GM12878 (cell line): ENCODE measurements around the gene PRRT3. TPM values are rescaled to one million over a fixed set of nuclear protein-coding genes. Genes with fewer than 3 reads are reported as not detected.

Experiments used
- CHD1 ChIP-seq: IDR thresholded peaks from 2 replicates; pipeline ENCODE4 v1.6.1; 2012; ENCODE audit warnings: low read depth, low read length, improper control_type of control experiment
- E2F8 ChIP-seq: fragments of 450-650 bp; IDR thresholded peaks from 2 replicates; pipeline ENCODE4 v1.6.1; 2018; ENCODE audit warnings: mild to moderate bottlenecking, low read depth, moderate library complexity; ENCODE audit not compliant: partially characterized antibody
- EP300 ChIP-seq, 2 experiments: fragments of 150-350 bp in 1 of 2; IDR thresholded peaks; 2 replicates each; pipeline ENCODE4 v1.6.1; 2011 to 2012; ENCODE audit warnings: low read depth in 2 of 2, low read length in 2 of 2, borderline replicate concordance in 1 of 2, improper control_type of control experiment in 1 of 2, inconsistent platforms in 1 of 2; ENCODE audit not compliant: control insufficient read depth in 1 of 2
- GATAD2B ChIP-seq: fragments of 450-650 bp; conservative IDR thresholded peaks from 2 replicates; pipeline ENCODE4 v1.6.1; 2017; ENCODE audit warnings: low read depth, mild to moderate bottlenecking, moderate library complexity
- HDAC6 ChIP-seq: fragments of 200-600 bp; sonication (generic); IDR thresholded peaks from one replicate; pipeline ENCODE4 v1.8.0; 2017; ENCODE audit warnings: antibody characterized with exemption; ENCODE audit not compliant: unreplicated experiment
- IRF4 ChIP-seq: IDR thresholded peaks from 2 replicates; pipeline ENCODE4 v1.6.1; 2011; ENCODE audit warnings: low read depth, low read length
- JUNB ChIP-seq: IDR thresholded peaks from 2 replicates; pipeline ENCODE4 v1.6.1; 2016; ENCODE audit warnings: antibody characterized with exemption, mild to moderate bottlenecking
- MAX ChIP-seq: IDR thresholded peaks from 2 replicates; pipeline ENCODE4 v1.6.1; 2012; ENCODE audit warnings: low read depth, low read length, improper control_type of control experiment
- MYB ChIP-seq: fragments of 150-350 bp; IDR thresholded peaks from 2 replicates; pipeline ENCODE4 v1.6.1; 2014; ENCODE audit warnings: mild to moderate bottlenecking, low read depth, low read length, borderline replicate concordance
- NFYB ChIP-seq: IDR thresholded peaks from 2 replicates; pipeline ENCODE4 v1.6.1; 2011; ENCODE audit warnings: low read depth, mild to moderate bottlenecking, low read length, improper control_type of control experiment, moderate library complexity; ENCODE audit not compliant: insufficient read depth
- NKRF ChIP-seq: fragments of 450-650 bp; conservative IDR thresholded peaks from 2 replicates; pipeline ENCODE4 v1.6.1; 2017; ENCODE audit warnings: mild to moderate bottlenecking, moderate library complexity
- NRF1 ChIP-seq: conservative IDR thresholded peaks from 2 replicates; pipeline ENCODE4 v1.6.1; 2011; ENCODE audit warnings: mild to moderate bottlenecking, low read depth, low read length, improper control_type of control experiment
- POLR2AphosphoS2 ChIP-seq: IDR thresholded peaks from 2 replicates; pipeline ENCODE4 v1.6.1; 2011; ENCODE audit warnings: low read depth, mild to moderate bottlenecking, low read length, improper control_type of control experiment, moderate library complexity
- RCOR1 ChIP-seq: conservative IDR thresholded peaks from 2 replicates; pipeline ENCODE4 v1.6.1; 2012; ENCODE audit warnings: low read depth, low read length, improper control_type of control experiment
- RFX5 ChIP-seq: IDR thresholded peaks from 2 replicates; pipeline ENCODE4 v1.6.1; 2011; ENCODE audit warnings: low read depth, low read length, improper control_type of control experiment
- SRF ChIP-seq, 2 experiments: IDR thresholded peaks; 2 replicates each; pipeline ENCODE4 v1.6.1; 2011; ENCODE audit warnings: low read depth in 2 of 2, low read length in 2 of 2, mild to moderate bottlenecking in 1 of 2, moderate library complexity in 1 of 2
- TAF1 ChIP-seq: IDR thresholded peaks from 2 replicates; pipeline ENCODE4 v1.6.1; 2011; ENCODE audit warnings: mild to moderate bottlenecking, low read depth, low read length, borderline replicate concordance
- TCF7 ChIP-seq: IDR thresholded peaks from 2 replicates; pipeline ENCODE4 v1.6.1; 2014; ENCODE audit warnings: antibody characterized with exemption, borderline replicate concordance
- ZBTB11 ChIP-seq: fragments of 450-650 bp; formaldehyde crosslinking; IDR thresholded peaks from 2 replicates; pipeline ENCODE4 v1.5.0; 2022; ENCODE audit warnings: mild to moderate bottlenecking, missing genetic modification characterization
- polyA plus RNA-seq, 11 experiments: library from polyadenylated mRNA; depleted of rRNA in 4 of 11; unstranded in 6 of 11; stranded (reverse) in 5 of 11; fragments of >200 nt; fragmentation: Nextera tagmentation in 4 of 11; fragmentation: Illumina TruSeq in 1 of 11; extraction: Ambion mirVana in 4 of 11; extraction: Trizol in 1 of 11; gene quantifications; 1 replicate in 1 of 11; 2 replicates in 10 of 11; pipeline versions ENCODE4 v1.2.1 to v1.2.3, GENCODE V29; 2011 to 2016; ENCODE audit warnings: inconsistent platforms in 2 of 11, missing spikeins in 2 of 11, low read depth in 1 of 11
- total RNA-seq, 4 experiments: library from RNA; depleted of rRNA in 3 of 4; stranded (reverse); fragments of >200 nt in 3 of 4; fragmentation: Illumina TruSeq in 1 of 4; extraction: Trizol in 1 of 4; gene quantifications; 2 replicates each; pipeline versions ENCODE4 v1.2.1 to v1.2.3, GENCODE V29; 2013 to 2021

Gene PRRT3
- total and polyA plus RNA-seq, 10 of the 15 experiments (the other 5 are each of a cell fraction or from before 2014, with no cell fraction given), result 0.53 to 18.0 (median 7.1) TPM

- TF ChIP-seq NKRF (0 out of 2 replicates have a peak, but pooled peaks have one; percentile 54), NFYB (peak; percentile 81), JUNB (no peak), NRF1 (no peak), E2F8 (no peak), MYB (no peak), TCF7 (no peak), GATAD2B (no peak; the same call in 1 of the 2 replicates), CHD1 (no peak), HDAC6 (no peak), IRF4 (no peak), TAF1 (0 out of 2 replicates have a peak, but pooled peaks have one; percentile 28), ZBTB11 (CRISPR knock-in tag) (no peak), EP300 (IDR thresholded peaks at IDR 0.05; ENCODE audit: borderline replicate concordance in 1 of 2, control insufficient read depth in 1 of 2, low read depth in 2 of 2, low read length in 2 of 2) (no peak), RCOR1 (no peak), MAX (peak; percentile 68), POLR2AphosphoS2 (peak; percentile 59; the same call in 1 of the 2 replicates), SRF (IDR thresholded peaks at IDR 0.05; ENCODE audit: low read depth in 2 of 2, low read length in 2 of 2) (no peak), RFX5 (peak; percentile 88)
Measured at GRCh38 chr3:9933561-9934234, 18.5 kb downstream of the PRRT3 start, which contains the start of gene CRELD1 (continued).
